ENCODE data around the gene THSD4.

- TF ChIP-seq CTCF (conservative IDR thresholded peaks at IDR 0.05 in 1 of 2, IDR thresholded peaks at IDR 0.05 in 1 of 2; ENCODE audit: extremely low read depth in 1 of 2, insufficient read depth in 1 of 2, low read depth in 1 of 2, low read length in 2 of 2) (no peak), EZH2 (IDR thresholded peaks at IDR 0.05; ENCODE audit: borderline replicate concordance, low read length) (no peak)
Observed at GRCh38 chr15:71752128-71752527, 636.9 kb downstream of the THSD4 start.
